GM12865 (cell line): ENCODE results near the gene KDM4B.

ENCODE experiments used
- DNase-seq: peaks from one replicate; pipeline ENCODE4 v3.0.0; 2010; ENCODE audit warnings: low read depth
- H3K4me3 ChIP-seq: 2 replicates; pipeline ENCODE4 v1.5.1; 2011; ENCODE audit warnings: mild to moderate bottlenecking, low read depth, low read length, control low read depth
- CTCF ChIP-seq: IDR thresholded peaks from 2 replicates; pipeline ENCODE4 v1.5.1; 2011; ENCODE audit warnings: low read length, control low read depth, low read depth, inconsistent platforms; ENCODE audit not compliant: insufficient read depth; ENCODE audit errors: missing control alignments

The KDM4B gene

GRCh38 chr19:4986056-4986455, 17.1 kb downstream of the KDM4B start:
- DNase-seq = no peak
- H3K4me3 ChIP-seq = no peak overlapping the region
- no peak for TF ChIP-seq CTCF

- H3K4me3 ChIP-seq = no peak overlapping the region
- no peak for TF ChIP-seq CTCF
- DNase-seq = no peak
Observed at GRCh38 chr19:4986471-4986891, 17.6 kb downstream of the KDM4B start.

- no peak for TF ChIP-seq CTCF
- no peak for DNase-seq
- no peak overlapping the region for H3K4me3 ChIP-seq
Observed at GRCh38 chr19:4987256-4987655, 18.3 kb downstream of the KDM4B start.

GRCh38 chr19:4987692-4988370, 18.9 kb downstream of the KDM4B start:
- H3K4me3 ChIP-seq = no peak overlapping the region
- no peak for TF ChIP-seq CTCF
- DNase-seq = no peak

- TF ChIP-seq CTCF = no peak
- H3K4me3 ChIP-seq = no peak overlapping the region
- DNase-seq = no peak
Observed at GRCh38 chr19:4988770-4989251, 19.9 kb downstream of the KDM4B start.

GRCh38 chr19:4990306-4990705, 21.4 kb downstream of the KDM4B start:
- DNase-seq = no peak
- TF ChIP-seq CTCF = no peak
- H3K4me3 ChIP-seq = no peak overlapping the region

GRCh38 chr19:4991538-4991937, 22.6 kb downstream of the KDM4B start:
- no peak for DNase-seq
- TF ChIP-seq CTCF = no peak
- no peak overlapping the region for H3K4me3 ChIP-seq
